Measurements from ENCODE around the gene NTM.

NTM gene

GRCh38 chr11:131912134-131912533, 541.7 kb downstream of the NTM start:
- TF ChIP-seq, protein P1, sequence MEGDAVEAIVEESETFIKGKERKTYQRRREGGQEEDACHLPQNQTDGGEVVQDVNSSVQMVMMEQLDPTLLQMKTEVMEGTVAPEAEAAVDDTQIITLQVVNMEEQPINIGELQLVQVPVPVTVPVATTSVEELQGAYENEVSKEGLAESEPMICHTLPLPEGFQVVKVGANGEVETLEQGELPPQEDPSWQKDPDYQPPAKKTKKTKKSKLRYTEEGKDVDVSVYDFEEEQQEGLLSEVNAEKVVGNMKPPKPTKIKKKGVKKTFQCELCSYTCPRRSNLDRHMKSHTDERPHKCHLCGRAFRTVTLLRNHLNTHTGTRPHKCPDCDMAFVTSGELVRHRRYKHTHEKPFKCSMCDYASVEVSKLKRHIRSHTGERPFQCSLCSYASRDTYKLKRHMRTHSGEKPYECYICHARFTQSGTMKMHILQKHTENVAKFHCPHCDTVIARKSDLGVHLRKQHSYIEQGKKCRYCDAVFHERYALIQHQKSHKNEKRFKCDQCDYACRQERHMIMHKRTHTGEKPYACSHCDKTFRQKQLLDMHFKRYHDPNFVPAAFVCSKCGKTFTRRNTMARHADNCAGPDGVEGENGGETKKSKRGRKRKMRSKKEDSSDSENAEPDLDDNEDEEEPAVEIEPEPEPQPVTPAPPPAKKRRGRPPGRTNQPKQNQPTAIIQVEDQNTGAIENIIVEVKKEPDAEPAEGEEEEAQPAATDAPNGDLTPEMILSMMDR (IDR thresholded peaks at IDR 0.05; ENCODE audit: low read depth, low read length) = no peak
- peak overlapping the region; percentile 93 for H3K4me3 ChIP-seq (ENCODE audit: low read depth, low read length)

DNA sequence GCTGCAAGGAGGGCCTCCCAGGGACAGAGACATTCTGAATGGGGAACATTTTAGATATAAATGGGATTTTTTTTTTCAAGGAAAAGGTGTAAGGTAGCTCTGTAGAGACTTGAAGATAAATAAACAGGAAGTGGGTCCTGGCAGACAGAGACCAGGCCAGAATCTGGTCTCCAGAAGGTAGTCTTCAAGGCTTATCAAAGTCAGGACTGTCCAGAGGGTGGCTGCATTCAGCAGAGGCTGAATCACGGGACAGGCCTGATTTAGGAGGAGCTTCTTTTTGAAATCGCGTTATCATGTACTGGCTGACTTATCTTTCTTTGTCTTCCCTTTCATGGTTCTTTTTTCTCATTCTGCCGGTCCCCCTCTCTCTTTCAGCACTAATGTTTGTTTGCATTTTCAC, 542.9 kb downstream of the NTM start:
- TF ChIP-seq, protein P1 (IDR thresholded peaks at IDR 0.05; ENCODE audit: low read depth, low read length) = no peak

DNA sequence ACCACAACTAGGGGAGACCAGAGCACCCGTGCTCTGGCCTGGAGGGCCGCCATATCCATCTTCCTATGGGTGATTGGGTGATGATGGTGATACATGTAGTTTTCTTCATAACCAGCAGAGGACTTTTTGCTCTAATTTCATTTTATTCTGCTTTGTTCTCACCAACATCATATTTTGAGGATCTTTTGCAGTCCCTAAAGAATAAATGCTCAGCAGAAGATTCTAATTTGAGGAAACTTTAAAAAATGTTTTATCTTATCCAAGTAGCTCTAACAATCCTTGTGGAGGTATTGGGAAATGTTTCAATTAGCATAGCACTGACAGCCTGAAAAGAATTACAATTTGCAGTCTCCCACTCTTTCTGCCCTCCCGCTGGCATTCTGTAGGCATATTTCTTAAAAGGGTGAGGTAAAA, 544.0 kb downstream of the NTM start:
- no peak overlapping the region for H3K4me3 ChIP-seq (ENCODE audit: low read depth, low read length)
- TF ChIP-seq, protein P1 (IDR thresholded peaks at IDR 0.05; ENCODE audit: low read depth, low read length) = no peak

More for the DNA sequence above, 542.9 kb downstream of the NTM start:
- no peak overlapping the region for H3K4me3 ChIP-seq (ENCODE audit: low read depth, low read length)

- TF ChIP-seq, protein P1 (IDR thresholded peaks at IDR 0.05; ENCODE audit: low read depth, low read length) = no peak
- H3K4me3 ChIP-seq (ENCODE audit: low read depth, low read length) = no peak overlapping the region
Measured at GRCh38 chr11:131916638-131917037, 546.2 kb downstream of the NTM start.

DNA sequence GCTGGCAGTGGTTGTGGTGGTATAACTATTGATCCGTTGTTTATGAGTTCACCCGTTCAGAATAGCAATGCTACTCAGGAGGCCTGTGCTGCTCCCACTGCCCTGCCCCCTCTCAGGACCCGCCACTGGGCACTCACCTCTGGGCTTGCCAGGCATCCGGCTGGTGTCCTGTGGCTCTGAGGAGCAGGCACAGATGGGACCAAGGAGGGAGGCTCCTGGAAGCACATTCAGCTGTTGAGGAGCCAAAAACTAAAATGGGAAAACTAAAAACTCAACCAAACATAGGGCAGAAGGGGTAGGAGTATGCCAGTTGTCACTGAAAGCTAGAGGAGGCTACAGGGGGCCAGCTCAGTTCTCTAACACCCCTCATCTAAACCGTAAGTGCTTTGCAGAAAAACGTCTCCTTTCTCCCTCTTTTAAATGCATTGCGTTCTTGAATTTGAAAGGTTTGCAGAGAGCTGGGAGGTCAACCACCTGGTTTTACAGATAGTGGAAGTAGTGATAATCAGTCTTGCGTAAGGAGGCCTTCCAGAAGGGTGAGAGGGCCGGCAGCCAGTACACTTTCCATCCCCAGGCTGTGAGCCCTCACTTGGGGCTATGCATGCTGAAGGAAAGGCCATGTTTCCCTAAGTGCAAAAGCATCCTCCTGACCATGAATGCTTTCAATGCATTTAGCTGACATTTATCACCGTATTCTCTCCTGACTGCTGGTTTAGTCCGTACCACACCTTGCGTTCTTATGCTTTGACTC, 547.4 kb downstream of the NTM start:
- TF ChIP-seq, protein P1 (IDR thresholded peaks at IDR 0.05; ENCODE audit: low read depth, low read length) = no peak
- no peak overlapping the region for H3K4me3 ChIP-seq (ENCODE audit: low read depth, low read length)

- no peak overlapping the region for H3K4me3 ChIP-seq (ENCODE audit: low read depth, low read length)
- TF ChIP-seq, protein P1 (IDR thresholded peaks at IDR 0.05; ENCODE audit: low read depth, low read length) = no peak
Measured at GRCh38 chr11:131918663-131919062, 548.2 kb downstream of the NTM start.

DNA sequence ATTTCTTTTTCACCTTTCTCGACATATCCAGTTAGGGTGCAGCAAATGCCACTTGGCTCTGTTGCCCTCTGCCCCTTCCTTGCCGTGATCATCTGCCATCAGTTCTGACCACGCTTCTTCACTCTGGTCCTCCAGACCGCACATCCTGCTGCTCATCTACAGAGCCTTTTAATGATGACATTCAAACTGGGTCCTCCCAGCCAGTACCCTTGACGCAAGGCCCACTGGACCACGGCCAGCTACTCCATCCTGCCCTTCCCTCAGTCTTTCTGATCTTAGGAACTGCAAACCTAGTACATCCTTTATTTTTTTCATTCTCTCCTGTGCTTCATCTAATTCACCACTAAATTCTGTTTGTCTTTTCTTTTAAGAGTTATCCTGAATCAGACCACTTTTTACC, 551.8 kb downstream of the NTM start:
- no peak overlapping the region for H3K4me3 ChIP-seq (ENCODE audit: low read depth, low read length)
- TF ChIP-seq, protein P1 (IDR thresholded peaks at IDR 0.05; ENCODE audit: low read depth, low read length) = no peak
